Ishikawa (cell line): ENCODE measurements around the gene ASTN2.

Experiments used
- CEBPB ChIP-seq: IDR thresholded peaks from 2 replicates; pipeline ENCODE4 v1.6.1; 2012
- CREB1 ChIP-seq: IDR thresholded peaks from 2 replicates; pipeline ENCODE4 v1.6.1; 2012; ENCODE audit warnings: low read depth
- EGR1 ChIP-seq: IDR thresholded peaks from 2 replicates; pipeline ENCODE4 v1.6.1; 2012
- EP300 ChIP-seq: IDR thresholded peaks from 2 replicates; pipeline ENCODE4 v1.6.1; 2012; ENCODE audit warnings: borderline replicate concordance
- FOXM1 ChIP-seq: IDR thresholded peaks from 2 replicates; pipeline ENCODE4 v1.6.1; 2012; ENCODE audit warnings: low read depth, borderline replicate concordance
- NFIC ChIP-seq: IDR thresholded peaks from 2 replicates; pipeline ENCODE4 v1.6.1; 2012
- RAD21 ChIP-seq: IDR thresholded peaks from 2 replicates; pipeline ENCODE4 v1.6.1; 2012; ENCODE audit warnings: low read depth
- TAF1 ChIP-seq: IDR thresholded peaks from 2 replicates; pipeline ENCODE4 v1.6.1; 2012; ENCODE audit warnings: low read depth, mild to moderate bottlenecking
- TCF12 ChIP-seq: IDR thresholded peaks from 2 replicates; pipeline ENCODE4 v1.6.1; 2012; ENCODE audit warnings: low read depth
- TEAD4 ChIP-seq: IDR thresholded peaks from 2 replicates; pipeline ENCODE4 v1.6.1; 2012
- YY1 ChIP-seq: IDR thresholded peaks from 2 replicates; pipeline ENCODE4 v1.6.1; 2012; ENCODE audit warnings: low read depth
- ZBTB7A ChIP-seq: IDR thresholded peaks from 2 replicates; pipeline ENCODE4 v1.6.1; 2012; ENCODE audit warnings: low read depth
- TF ChIP-seq, protein P1 (sequence below): IDR thresholded peaks from 2 replicates; pipeline ENCODE4 v1.6.1; 2012
- TF ChIP-seq, protein P2 (sequence below): IDR thresholded peaks from 2 replicates; pipeline ENCODE4 v1.6.1; 2012; ENCODE audit warnings: low read depth, mild to moderate bottlenecking
- TF ChIP-seq, protein P3 (sequence below): IDR thresholded peaks from 2 replicates; pipeline ENCODE4 v1.6.1; 2012

ASTN2 gene

DNA sequence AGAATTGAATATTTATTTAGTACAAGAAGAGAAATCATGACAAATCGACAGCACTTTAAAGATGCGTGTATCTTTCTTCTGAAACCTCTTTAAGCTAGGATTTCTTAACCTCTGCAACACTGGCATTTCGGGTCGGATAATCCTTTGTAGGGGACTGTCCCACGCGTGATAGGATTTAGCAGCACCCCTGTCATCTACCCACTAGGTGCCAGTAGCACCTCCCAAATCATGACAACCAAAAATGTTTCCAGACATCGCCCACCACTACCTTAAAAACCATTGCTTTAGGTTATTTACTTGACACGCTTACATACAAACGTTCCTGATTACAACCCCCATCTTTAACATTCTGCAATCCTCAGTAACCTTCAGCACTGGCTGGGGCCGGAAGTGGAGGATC, 504.7 kb downstream of the ASTN2 start:
- TF ChIP-seq, protein P1, sequence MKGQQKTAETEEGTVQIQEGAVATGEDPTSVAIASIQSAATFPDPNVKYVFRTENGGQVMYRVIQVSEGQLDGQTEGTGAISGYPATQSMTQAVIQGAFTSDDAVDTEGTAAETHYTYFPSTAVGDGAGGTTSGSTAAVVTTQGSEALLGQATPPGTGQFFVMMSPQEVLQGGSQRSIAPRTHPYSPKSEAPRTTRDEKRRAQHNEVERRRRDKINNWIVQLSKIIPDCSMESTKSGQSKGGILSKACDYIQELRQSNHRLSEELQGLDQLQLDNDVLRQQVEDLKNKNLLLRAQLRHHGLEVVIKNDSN: no peak
- TF ChIP-seq TEAD4 (no peak), RAD21 (no peak), EGR1 (no peak), CEBPB (no peak)
- TF ChIP-seq, protein P2, sequence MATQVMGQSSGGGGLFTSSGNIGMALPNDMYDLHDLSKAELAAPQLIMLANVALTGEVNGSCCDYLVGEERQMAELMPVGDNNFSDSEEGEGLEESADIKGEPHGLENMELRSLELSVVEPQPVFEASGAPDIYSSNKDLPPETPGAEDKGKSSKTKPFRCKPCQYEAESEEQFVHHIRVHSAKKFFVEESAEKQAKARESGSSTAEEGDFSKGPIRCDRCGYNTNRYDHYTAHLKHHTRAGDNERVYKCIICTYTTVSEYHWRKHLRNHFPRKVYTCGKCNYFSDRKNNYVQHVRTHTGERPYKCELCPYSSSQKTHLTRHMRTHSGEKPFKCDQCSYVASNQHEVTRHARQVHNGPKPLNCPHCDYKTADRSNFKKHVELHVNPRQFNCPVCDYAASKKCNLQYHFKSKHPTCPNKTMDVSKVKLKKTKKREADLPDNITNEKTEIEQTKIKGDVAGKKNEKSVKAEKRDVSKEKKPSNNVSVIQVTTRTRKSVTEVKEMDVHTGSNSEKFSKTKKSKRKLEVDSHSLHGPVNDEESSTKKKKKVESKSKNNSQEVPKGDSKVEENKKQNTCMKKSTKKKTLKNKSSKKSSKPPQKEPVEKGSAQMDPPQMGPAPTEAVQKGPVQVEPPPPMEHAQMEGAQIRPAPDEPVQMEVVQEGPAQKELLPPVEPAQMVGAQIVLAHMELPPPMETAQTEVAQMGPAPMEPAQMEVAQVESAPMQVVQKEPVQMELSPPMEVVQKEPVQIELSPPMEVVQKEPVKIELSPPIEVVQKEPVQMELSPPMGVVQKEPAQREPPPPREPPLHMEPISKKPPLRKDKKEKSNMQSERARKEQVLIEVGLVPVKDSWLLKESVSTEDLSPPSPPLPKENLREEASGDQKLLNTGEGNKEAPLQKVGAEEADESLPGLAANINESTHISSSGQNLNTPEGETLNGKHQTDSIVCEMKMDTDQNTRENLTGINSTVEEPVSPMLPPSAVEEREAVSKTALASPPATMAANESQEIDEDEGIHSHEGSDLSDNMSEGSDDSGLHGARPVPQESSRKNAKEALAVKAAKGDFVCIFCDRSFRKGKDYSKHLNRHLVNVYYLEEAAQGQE: no peak
- TF ChIP-seq, protein P3, sequence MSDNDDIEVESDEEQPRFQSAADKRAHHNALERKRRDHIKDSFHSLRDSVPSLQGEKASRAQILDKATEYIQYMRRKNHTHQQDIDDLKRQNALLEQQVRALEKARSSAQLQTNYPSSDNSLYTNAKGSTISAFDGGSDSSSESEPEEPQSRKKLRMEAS: no peak

DNA sequence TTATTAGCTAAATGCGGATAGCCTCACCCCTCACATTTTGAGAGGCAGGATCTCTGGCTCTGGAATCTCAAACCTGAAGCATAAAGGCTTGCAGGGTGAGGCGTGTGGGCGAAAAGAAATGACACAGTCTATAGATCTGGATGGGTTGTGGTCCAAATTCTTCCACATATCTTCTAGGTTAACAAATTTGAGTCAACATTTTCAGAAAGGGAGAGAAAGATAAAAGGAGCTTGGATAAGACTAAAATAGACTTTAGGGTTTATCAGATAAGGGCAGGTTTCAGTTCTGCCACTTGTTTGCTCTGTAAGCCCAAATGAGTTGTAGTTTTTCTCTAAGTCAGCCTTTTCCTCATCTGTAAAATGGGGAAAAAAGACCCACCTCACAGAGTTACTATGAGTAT, 506.9 kb downstream of the ASTN2 start:
- TF ChIP-seq FOXM1: no peak

DNA sequence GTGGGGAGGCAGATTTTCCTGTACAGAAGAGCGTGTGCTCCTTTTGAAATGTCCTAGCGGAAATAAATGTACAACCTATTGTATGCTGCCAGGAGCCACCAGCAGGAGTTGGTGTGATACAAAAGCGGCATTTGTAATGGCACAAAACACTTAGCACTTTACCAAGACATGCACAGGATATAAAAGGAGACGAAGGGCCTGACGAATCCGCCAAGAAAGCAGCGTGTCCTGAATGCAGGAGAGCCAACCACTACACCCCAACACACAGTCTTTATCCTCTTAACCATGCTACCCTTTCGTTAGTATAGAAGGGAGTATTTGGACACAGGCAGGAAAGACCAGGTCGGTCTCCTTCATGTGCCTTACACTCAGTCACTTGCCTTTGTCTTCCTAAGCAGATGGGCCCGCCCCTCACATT, 509.7 kb downstream of the ASTN2 start:
- TF ChIP-seq CREB1 (no peak), CEBPB (no peak), FOXM1 (no peak), NFIC (no peak), TAF1 (no peak), ZBTB7A (no peak), EGR1 (no peak)
- TF ChIP-seq, protein P1: no peak
- TF ChIP-seq, protein P2: no peak
- TF ChIP-seq, protein P3: no peak

DNA sequence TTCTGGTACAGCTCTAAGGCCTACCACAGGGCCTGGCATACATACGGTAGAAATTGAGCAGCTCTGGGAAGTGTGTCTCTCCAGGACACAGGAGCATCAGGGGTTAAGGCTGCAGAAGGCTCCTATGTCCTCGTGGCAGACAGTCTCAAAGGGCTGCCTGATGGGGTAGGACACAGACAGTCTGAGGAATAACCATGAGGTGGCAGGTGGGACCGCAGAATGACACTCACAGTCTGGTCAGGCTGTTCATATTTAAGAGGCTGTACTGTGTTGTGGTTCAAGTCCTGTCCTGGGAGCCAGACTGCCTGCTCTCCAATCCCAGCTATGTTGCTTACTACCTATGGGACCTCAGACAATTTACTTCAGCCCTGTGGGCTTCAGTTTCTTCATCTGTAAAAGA, 510.7 kb downstream of the ASTN2 start:
- TF ChIP-seq EGR1: no peak
- no peak for TF ChIP-seq EP300
- TF ChIP-seq, protein P1: no peak
- TF ChIP-seq RAD21: no peak
- TF ChIP-seq NFIC: no peak
- TF ChIP-seq, protein P3: no peak
- TF ChIP-seq TAF1: no peak
- no peak for TF ChIP-seq CREB1
- TF ChIP-seq, protein P2: no peak
- no peak for TF ChIP-seq ZBTB7A
- TF ChIP-seq YY1: no peak
- no peak for TF ChIP-seq CEBPB
- TF ChIP-seq TCF12: no peak
- no peak for TF ChIP-seq FOXM1
- no peak for TF ChIP-seq TEAD4

DNA sequence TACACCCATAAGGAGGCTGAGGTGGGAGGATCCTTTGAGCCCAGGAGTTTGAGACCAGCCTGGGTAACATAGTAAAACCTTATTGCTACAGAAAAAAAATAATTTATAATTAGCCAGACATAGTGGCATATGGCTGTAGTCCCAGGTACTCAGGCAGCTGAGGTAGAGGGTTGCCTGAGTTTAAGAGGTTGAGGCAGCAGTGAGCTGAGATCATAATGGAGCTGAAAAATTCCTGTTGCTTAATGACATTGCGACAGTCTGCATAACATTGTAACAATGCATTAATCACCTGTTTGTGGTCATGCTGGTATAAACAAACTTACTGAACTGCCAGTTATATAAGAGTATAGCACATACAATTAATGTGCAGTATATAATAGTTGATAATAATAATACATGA, 513.6 kb downstream of the ASTN2 start:
- TF ChIP-seq TEAD4: no peak
- TF ChIP-seq, protein P1: no peak
- no peak for TF ChIP-seq YY1
- TF ChIP-seq TCF12: no peak
- TF ChIP-seq ZBTB7A: no peak
- no peak for TF ChIP-seq EGR1
- no peak for TF ChIP-seq RAD21
- TF ChIP-seq FOXM1: no peak
- no peak for TF ChIP-seq NFIC
- no peak for TF ChIP-seq EP300
- no peak for TF ChIP-seq CEBPB
- TF ChIP-seq, protein P2: no peak
